HPDE6-E6E7 (cell line): ENCODE data around the gene ZC3H12C.
"Not testable (repeated sequence)": the region's sequence is repeated elsewhere in the genome, so short reads cannot be mapped to it uniquely, and the experiment has no call there.

Experiments
- DNase-seq: peaks from one replicate; pipeline ENCODE4 v3.0.0; 2011; ENCODE audit warnings: missing footprints; ENCODE audit errors: extremely low spot score

ZC3H12C gene

DNA sequence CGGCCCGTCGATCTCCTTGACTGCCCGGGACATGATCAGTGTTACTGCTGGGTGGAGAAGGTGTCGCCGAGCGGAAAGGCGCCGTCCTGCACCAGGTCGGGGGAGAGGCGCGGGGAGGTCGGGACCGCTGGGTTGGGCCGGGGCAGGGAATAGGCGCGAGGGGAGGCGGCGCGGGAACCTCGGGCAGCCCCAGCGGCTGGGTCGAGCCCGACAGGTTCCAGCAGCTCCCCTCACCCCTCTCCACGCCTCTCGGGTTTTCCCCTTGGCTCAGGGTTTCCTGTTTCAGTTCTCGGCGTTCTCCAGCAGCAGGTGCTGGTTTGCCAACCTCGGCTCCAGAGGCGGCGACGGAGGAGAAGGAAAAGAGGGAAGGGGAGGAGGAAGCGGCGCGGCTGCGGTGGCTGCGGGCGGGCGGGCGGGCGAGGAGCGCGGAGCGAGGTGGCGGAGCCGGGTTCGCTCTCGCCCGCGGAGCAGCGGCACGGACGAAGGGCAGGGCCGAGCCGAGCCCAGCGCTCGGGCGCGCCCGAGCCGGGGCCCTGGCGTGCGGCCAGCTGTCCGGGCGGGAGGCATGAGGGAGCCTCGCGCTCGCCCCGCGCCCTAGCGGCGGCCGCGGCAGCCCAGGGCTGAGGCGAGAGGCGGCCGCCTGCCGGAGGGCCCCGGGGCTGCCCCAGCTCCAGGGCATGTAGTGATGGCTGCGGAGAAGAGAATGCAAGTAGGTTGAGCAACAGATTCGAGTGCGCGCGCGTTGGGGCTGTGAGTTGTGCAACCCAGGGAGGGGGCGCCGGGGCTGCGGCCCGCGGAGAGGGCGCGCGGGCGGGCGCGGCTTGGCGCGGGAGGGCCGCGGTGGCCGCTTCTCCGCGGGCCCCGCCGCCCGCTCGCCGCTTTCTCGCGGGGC lies at the start of gene ZC3H12C:
Gene ZC3H12C, plus strand, starts transcription at position 878 of the 892 bp plus-strand sequence. CDS start 20 bp downstream, outside the sequence.
- peak; percentile 74 for DNase-seq

DNA sequence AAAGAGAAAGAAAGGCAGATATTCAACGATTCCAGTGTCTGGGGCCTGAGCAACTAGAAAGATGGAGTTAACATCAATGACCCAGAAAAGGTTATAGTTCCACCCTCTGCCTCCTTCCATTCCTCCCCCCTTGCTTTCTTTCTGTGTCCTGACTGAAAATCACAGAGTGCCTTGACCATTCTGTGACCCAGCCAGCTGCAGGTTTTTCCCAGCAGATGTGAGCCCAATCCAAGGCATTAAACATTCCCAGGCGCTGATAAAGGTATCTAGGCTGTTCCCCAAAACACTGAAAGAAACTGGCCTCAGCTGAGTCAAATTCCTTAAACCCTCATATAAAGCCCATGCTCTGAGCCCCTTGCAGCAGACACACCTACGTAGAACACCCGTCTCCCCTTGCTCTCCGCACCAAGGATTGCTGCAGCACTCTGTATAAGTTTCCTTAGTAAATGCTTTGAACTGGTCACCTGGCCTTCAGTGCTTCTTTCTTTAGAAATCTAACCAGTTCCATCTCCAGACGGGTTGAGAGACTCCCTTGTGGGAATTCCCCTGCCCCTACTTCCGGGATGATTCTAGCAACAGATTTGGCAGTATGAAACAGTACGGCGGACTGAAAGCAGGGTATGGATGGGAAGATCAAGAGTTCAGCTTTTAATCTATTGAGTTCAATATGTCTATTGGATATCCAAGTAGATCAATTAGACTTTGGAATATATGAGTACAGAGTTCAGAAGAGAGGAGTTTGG lies 48.8 kb upstream of the ZC3H12C start:
- DNase-seq, result no peak

DNA sequence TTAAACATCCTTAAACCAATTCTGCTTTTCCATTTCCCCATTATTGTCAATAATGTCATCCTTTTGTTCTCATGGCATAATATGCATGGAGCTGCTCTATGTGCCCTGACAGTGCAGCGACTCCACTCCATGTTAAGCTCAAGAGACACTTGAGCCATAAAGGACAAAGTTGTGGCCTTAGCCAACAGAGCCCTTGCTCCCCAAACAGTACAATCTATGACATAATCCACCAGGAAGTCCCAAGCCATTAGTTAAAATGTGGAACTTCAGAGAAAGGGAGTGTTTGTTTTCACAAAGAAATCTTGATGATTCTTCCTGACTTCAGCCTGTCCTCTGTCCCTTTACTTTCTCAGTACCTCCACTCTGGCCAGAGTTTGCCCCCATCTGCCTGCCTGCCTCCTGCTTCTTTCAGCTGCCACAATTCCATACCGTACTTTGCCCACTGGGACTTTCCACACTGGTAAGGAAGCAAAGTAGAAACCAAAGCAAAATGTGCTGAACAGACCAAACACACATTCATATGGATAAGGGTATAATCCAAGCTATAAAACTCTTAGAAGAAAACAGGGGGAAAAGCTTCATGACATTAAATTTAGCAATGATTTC lies 46.3 kb upstream of the ZC3H12C start:
- no peak for DNase-seq

DNA sequence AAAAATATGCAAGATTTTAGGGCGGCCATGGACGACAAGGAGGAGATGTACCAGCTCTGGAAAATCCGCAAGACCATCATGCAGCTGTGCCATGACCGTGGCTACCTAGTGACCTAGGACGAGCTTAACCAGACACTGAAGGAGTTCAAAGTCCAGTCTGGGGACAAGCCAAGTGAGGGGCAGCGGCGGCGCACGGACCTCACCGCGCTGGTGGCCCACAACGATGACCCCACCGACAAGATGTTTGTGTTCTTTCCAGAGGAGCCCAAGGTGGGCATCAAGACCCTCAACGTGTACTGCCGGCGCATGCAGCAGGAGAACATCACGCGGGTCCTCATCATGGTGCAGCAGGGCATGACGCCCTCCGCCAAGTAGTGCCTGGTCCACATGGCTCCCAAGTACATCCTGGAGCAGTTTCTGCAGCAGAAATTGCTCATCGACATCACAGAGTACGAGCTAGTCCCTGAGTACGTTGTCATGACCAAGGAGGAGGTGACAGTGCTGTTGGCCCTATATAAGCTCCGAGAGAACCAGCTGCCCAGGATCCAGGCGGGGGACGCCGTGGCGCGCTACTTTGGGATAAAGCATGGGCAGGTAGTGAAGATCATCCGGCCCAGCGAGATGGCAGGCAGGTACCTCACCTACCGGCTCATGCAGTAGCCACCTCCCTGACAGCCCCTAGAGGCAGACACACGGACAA lies 43.5 kb upstream of the ZC3H12C start:
- DNase-seq, result no peak

DNA sequence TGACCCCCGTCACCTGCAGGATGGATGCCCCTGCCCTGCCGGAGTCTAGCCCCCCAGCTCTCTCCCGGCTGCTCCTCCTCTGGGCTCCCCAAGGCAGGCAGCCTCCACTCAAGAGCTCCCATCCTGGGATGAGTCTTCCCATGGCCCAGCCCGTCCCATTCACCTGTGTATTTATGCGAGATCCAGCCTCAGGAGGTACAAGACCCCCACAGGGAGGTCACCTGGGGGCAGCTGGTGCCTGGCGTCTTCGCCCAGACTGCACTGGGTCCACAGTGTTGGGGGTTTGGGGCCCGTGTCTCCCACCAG lies 43.0 kb upstream of the ZC3H12C start:
- no peak for DNase-seq

DNA sequence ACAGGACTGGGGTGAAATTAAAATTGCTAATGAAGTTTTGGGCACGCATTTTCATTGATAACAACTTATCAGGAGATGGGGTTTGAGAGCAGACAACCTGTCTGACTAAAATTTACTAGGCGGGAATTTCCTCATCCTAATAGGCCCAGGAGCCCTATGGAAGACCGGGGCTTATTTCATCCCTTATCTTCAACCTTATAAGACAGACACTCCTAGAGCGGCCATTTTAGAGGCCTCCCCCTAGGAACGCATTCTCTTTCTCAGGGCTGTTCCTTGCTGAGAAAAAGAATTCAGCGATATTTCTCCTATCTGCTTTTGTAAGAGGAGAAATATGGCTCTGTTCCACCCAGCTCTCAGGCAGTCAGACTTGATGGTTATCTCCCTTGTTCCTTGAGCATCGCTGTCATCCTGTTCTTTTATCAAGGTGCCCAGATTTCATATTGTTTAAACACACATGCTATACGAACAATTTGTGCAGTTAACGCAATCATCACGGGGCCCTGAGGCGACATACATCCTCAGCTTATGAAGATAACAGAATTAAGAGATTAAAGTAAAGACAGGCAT lies 39.3 kb upstream of the ZC3H12C start:
- no peak for DNase-seq

DNA sequence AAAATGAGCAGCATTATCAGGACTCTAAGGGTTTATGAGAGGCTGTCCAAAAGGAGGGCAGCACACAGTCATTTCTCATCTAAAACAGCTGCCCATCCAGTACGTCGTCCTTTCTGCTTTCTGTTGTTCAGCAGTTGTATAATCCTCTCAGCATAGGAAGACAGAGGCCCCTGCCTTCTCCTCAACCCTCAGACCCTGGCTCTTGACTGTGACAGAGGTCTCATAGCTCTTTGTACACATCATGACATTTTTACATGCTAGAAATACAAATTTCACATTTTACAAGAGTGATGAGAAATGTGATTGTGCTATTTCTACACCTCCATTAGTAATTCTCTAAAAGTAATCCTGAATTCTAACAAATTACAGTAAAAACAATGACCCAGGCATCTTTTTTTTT lies 36.2 kb upstream of the ZC3H12C start:
- no peak for DNase-seq

DNA sequence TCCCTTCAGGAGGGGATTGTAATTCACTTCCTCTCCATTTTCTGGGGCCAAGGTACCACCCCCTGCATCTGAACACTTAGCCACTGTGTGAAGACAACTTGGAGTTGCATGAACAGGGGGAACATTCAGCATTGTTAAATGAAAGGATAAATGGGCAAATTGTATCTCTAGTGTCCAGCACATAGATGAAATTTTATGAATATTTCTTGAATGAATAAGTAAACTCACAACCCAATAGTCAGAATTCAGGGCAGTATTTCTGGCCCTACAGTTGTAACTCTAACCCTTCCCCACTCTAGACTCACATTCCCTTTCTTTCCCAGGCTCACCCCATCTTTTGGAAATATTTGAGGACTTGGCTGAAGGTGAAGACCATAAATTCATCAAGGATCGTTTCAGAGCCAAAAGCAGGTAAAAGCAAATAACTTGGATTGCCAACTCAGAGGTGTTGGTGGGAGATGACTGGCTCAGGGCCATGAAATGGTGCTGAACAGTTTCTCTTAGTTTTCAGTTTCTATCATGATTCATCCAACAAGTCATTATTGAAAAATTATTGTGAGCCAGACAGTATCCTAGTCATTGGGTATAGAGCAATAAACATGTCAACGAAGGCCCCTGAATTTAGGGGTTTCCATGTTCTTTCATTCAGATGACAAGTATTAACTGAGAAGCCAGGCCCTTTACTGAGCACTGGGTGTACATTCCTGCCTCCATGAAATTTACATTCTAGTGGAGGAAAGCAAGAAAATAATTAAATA lies 33.3 kb upstream of the ZC3H12C start:
- no peak for DNase-seq

DNA sequence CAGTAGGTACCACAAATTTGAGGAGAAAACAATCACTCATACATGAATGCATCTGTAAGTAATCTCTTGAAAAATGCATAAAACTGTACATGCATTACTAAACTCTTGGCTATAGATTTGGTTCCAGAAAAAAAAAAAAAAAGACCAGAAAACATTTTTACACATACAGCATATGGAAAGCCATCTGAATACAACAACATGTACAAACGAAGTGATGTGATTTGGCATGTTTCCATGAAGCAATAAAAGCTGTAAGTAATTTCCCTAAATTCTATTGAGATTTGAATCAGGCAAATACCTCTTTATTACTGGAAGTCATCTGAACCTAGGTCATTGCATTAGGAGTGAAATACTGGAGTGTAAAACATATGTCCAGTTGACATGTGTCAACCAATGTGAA lies 31.9 kb upstream of the ZC3H12C start:
- DNase-seq, result no peak

DNA sequence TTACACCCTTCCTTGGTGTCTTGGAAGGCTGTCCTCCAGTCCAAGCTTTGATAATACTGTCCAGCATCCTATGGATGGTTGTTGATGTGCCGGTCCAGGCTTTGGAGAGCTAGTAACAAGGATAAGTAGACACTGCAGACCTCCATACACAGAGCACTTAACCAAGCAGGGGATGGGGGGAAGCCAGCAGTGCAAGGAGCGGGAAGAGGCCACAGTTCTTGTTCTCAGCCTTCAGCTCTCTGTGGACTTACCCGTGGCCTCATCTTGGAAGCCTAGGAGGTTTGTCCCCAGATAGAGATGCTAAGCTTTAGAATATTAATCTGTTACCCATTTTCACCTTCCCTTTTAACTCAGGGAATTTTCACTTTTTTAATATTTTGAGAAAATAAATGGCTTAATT lies 30.9 kb upstream of the ZC3H12C start:
- DNase-seq, result no peak

DNA sequence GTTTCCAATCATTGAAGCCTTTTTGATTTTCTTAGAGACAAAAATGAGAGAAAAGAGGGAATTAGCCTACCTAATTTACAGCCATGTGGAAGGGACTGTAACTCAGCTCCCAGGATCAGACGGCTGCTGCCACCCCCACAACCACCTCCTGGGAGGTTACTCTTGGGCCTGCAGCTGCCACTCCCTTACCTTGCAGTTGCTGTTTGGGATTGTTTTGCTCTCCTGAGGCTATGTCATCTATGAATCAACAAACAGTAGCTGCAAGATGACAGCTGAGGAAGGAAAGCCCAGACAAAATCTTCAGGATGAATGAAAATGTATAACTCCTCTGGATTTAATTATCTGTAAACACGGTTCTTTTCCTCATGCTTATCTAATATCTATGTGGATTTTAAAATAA lies 28.0 kb upstream of the ZC3H12C start:
- DNase-seq, result peak; percentile 76

DNA sequence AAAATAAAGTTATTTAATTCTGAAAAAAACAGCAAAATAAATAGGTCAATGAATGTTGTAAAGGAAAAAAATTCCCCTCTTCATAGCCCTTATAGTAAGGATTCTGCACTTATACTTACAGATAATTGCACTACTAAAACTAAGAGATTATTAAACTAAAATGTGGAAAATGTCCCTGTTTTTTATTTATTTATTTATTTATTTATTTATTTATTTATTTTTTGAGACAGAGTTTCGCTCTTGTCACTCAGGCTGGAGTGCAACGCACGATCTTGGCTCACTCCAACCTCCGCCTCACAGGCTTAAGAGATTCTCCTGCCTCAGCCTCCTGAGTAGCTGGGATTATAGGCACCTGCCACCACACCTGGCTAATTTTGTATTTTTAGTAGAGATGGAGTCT lies 25.2 kb upstream of the ZC3H12C start:
- not testable (repeated sequence) for DNase-seq

DNA sequence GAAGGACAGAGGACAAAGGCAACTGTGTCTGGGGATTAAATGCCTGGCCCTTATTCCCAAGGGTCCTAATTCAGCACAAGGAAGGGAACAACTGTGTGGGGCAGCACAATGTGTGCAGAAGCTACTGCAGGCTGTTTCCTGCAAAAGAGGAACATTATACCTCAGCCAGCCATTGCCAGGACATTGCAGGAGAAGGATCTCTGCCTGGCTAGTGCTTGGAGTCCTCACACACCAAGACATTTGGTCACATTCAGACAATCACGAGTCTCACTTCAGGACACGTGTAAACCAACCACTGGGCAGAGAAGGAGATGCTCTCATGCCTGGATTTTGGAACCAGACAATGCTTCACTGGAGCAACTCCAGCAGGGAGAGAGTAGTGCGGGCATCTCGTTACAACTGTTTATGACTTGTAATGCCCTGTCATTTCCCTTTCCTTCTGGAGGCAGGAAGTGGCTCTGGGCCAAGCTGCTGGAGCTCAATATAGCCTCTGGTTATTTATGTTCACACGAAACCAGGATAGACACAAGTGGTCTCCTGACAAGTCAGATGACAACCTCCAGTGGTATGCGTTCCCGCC lies 23.9 kb upstream of the ZC3H12C start:
- peak; percentile 65 for DNase-seq

DNA sequence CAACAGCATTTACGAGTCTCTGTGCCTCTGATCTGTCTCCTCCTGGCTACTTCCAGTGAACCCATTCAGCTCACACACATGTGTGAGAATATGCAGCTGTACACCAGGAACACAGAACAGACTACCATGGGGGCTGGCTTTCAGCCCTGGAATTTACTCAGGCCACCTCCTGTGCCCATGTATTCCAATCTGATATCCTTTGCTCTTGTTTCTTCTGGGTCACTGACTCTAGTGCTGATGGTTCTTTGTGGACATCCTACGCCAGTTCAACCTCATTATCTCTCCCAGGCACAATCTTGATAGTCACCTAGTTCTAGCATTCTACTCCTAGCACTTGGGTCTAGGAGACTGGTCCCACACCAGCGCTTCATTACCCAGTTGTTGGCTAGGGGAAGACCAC lies 23.0 kb upstream of the ZC3H12C start:
- DNase-seq, result no peak

DNA sequence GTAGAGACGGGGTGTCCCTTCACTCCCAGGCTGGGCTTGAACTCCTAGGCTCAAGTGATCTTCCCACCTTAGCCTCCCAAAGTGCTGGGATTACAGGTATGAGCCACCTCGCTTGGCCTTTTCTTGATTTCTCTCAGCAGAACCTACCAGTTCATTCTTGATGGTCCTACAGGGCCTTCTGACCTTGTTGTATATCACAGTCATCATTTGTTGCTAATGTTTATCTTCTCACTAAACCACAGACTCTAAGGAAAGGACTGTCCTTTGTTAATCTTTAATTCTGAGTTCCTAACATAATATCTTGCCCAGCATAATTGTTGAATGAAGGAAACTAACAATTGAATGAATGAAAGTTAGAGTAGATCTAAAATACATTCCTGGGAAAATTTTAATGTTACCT lies 22.0 kb upstream of the ZC3H12C start:
- no peak for DNase-seq

DNA sequence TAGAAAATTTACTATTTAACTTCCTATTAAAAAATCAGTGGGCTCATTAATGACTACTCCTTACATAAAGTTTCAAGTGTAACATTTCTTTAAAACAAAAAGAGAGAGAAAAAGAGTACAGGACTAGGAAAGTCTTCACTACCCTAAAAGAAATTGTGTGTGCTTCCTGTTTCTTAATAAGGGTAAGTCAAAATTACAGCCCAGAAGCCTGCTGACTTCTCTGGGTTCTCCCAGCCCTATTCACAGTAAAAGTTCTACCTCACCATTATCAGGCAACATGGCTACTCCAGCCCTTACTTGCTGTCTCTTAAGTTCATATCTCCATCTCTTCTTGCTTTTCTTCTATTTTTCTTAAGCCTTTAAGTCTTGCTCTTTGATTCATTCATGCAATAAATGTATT lies 20.3 kb upstream of the ZC3H12C start:
- no peak for DNase-seq

DNA sequence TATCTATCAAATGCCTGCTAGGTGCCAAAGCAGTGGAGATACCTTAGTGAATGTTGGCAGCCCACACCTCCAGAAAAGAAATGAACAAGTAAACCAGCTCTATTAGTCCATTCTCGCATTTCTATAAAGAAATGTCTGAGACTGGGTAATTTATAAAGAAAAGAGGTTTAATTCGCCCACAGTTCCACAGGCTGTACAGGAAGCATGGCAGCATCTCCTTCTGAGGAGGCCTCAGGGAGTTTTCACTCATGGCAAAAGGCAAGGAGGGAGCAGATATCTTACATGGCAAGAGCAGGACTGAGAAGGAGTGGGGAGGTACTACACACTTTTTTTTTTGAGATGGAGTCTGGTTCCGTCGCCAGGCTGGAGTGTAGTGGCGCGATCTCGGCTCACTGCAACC lies 18.7 kb upstream of the ZC3H12C start:
- DNase-seq, result no peak

DNA sequence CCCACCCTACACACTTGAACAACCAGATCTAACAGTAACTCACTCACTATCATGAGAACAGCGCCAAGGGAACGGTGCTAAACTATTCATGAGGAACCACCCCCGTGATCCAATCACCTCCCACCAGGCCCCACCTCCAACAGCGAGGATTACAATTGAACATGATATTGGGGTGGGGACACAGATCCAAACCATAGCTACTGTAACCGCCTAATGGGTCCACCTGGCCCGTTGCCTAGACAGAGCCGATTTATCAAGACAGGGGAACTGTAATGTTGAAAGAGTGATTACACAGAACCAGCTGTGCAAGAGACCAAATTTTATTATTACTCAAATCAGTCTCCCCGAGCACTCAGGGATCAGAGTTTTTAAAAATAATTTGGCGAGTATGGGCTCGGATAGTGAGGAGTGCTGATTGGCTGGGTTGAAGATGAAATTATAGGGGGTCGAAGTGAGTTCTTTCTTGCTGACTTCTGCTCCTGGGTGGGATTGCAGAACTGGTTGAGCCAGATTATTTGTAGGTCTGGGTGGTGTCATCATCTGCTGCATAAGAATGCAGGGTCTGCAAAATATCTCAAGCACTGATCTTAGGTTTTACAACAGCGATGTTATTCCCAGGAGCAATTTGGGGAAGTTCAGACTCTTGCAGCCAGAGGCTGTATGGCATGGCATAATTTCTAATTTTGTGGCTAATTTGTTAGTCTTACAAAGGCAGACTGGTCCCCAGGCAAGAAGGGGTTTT lies 17.9 kb upstream of the ZC3H12C start:
- DNase-seq, result no peak

DNA sequence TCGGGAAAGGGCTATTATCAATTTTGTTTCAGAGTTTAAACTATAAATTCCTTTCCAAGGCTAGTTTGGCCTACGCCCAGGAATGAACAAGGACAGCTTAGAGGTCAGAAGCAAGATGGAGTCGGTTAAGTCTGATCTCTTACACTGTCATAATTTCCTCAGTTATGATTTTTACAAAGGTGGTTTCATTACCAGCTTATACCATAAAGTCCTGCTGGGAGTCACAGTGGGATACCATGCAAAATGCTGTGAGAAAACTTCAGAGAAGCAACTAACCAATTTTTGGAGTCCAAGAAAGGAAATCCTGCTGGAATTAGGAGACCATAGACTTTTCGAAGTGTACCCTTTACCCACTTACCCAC lies 17.4 kb upstream of the ZC3H12C start:
- no peak for DNase-seq

DNA sequence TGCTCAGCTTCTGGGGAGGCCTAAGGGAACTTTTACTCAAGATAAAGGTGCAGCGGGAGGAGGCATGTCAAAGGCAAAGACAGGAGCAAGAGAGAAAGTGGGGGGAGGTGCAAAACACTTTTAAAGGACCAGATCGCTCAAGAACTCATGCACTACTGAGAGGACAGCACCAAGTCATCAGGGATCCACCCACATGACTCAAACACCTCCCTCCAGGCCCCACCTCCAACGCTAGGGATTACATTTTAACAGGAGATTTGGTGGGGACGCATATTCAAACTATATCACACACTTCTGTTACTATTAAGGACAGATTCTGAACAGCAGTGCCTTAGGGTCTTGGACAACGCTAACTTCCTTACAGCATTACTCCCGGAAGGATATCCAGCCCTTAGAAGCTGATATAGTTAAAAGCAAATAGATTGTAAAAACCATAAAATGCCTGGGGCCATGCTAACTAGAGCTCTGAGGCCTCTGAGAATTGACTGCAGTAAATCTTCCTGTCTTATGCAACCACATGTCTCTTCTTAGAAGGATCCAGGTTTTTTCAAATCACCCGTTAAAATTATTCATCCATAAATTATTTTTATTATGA lies 16.7 kb upstream of the ZC3H12C start:
- DNase-seq, result no peak
